Esophagus muscularis mucosa (tissue), 4 donors: ENCODE measurements around the gene PPM1D.

Experiments
- CTCF ChIP-seq, 3 experiments: fragments of 200-600 bp in 2 of 3; fragments of 450-650 bp in 1 of 3; sonication (generic) in 2 of 3; IDR thresholded peaks; one replicate each; pipeline ENCODE4 v1.5.1; 2017 to 2019; ENCODE audit warnings: antibody characterized with exemption in 3 of 3, mild to moderate bottlenecking in 2 of 3, moderate library complexity in 1 of 3
- EP300 ChIP-seq: sonication (generic); formaldehyde crosslinking; IDR thresholded peaks from one replicate; pipeline ENCODE4 v1.6.1; 2017; ENCODE audit warnings: antibody characterized with exemption
- POLR2AphosphoS5 ChIP-seq, 2 donors: sonication (generic); formaldehyde crosslinking; IDR thresholded peaks; one replicate each; pipeline ENCODE4 v1.6.1; 2017; ENCODE audit warnings: antibody characterized with exemption in 2 of 2

GRCh38 chr17:60675997-60676396, 76.0 kb downstream of the PPM1D start:
- TF ChIP-seq POLR2AphosphoS5 (IDR thresholded peaks at IDR 0.05) (no peak), EP300 (no peak), CTCF (IDR thresholded peaks at IDR 0.05) (no peak)
